ENCODE data around the gene ZNF276.

The ZNF276 gene

GRCh38 chr16:89722392-89723278 is 1.3 kb downstream of the ZNF276 start:
- H3K27ac ChIP-seq, result peak overlapping the region; percentile 97

GRCh38 chr16:89723279-89724250 is 2.2 kb downstream of the ZNF276 start:
- TF ChIP-seq ZFX (IDR thresholded peaks at IDR 0.05; ENCODE audit: borderline replicate concordance) (no peak), CTCF (IDR thresholded peaks at IDR 0.05) (no peak)

More at GRCh38 chr16:89722392-89723278, 1.3 kb downstream of the ZNF276 start:
- TF ChIP-seq ZFX (IDR thresholded peaks at IDR 0.05; ENCODE audit: borderline replicate concordance) (no peak), CTCF (IDR thresholded peaks at IDR 0.05) (no peak)

GRCh38 chr16:89727406-89728120 is 6.2 kb downstream of the ZNF276 start:
- no peak for TF ChIP-seq CTCF (IDR thresholded peaks at IDR 0.05)
- no peak for TF ChIP-seq ZFX (IDR thresholded peaks at IDR 0.05; ENCODE audit: borderline replicate concordance)
- no peak overlapping the region; the same call in 1 of the 2 replicates for H3K27ac ChIP-seq

More at GRCh38 chr16:89723279-89724250, 2.2 kb downstream of the ZNF276 start:
- peak overlapping the region; percentile 97 for H3K27ac ChIP-seq

- no peak for TF ChIP-seq ZFX (IDR thresholded peaks at IDR 0.05; ENCODE audit: borderline replicate concordance)
- no peak for TF ChIP-seq CTCF (IDR thresholded peaks at IDR 0.05)
- H3K27ac ChIP-seq, result no peak overlapping the region
Observed at GRCh38 chr16:89729293-89729692, 8.0 kb downstream of the ZNF276 start.

GRCh38 chr16:89729863-89730593 is 8.7 kb downstream of the ZNF276 start:
- H3K27ac ChIP-seq, result 0 out of 2 replicates have a peak overlapping the region, but pooled peaks have one; percentile 27
- TF ChIP-seq ZFX (IDR thresholded peaks at IDR 0.05; ENCODE audit: borderline replicate concordance) (no peak), CTCF (IDR thresholded peaks at IDR 0.05) (no peak)

- H3K27ac ChIP-seq, result peak overlapping the region; percentile 27; the same call in 1 of the 2 replicates
- TF ChIP-seq CTCF (IDR thresholded peaks at IDR 0.05) (no peak), ZFX (IDR thresholded peaks at IDR 0.05; ENCODE audit: borderline replicate concordance) (no peak)
Observed at GRCh38 chr16:89730610-89731234, 9.4 kb downstream of the ZNF276 start.
